OCI-LY1 (cell line): ENCODE measurements around the gene SLC25A18.

Experiments used
- H2AFZ ChIP-seq: fragments of 200-600 bp; sonication (generic), shearing (Covaris generic); 2 replicates; pipeline ENCODE4 v1.6.0; 2014; ENCODE audit warnings: antibody characterized with exemption, mild to moderate bottlenecking, low read length
- H3F3A ChIP-seq: fragments of 200-600 bp; sonication (generic), shearing (Covaris generic); 2 replicates; pipeline ENCODE4 v1.6.0; 2014; ENCODE audit warnings: mild to moderate bottlenecking, antibody characterized with exemption, low read length, moderate library complexity; ENCODE audit not compliant: insufficient read depth
- H3K27ac ChIP-seq: fragments of 200-600 bp; sonication (generic); 2 replicates; pipeline ENCODE4 v1.5.1; 2014; ENCODE audit warnings: low read length, mixed run types, mild to moderate bottlenecking, low read depth; ENCODE audit not compliant: poor library complexity, severe bottlenecking
- H3K27me3 ChIP-seq: fragments of 200-600 bp; sonication (generic); 2 replicates; pipeline ENCODE4 v1.6.0; 2014; ENCODE audit warnings: antibody characterized with exemption, mild to moderate bottlenecking, low read length, moderate library complexity; ENCODE audit not compliant: insufficient read depth
- H3K36me3 ChIP-seq: fragments of 200-600 bp; sonication (generic); 2 replicates; pipeline ENCODE4 v1.6.1; 2014; ENCODE audit warnings: mild to moderate bottlenecking, antibody characterized with exemption, low read length, moderate library complexity, mixed read lengths; ENCODE audit not compliant: insufficient read depth
- H3K4me1 ChIP-seq: fragments of 200-600 bp; sonication (generic); 2 replicates; pipeline ENCODE4 v1.5.1; 2014; ENCODE audit warnings: mild to moderate bottlenecking, low read length, moderate library complexity; ENCODE audit not compliant: insufficient read depth, severe bottlenecking
- H3K4me2 ChIP-seq: fragments of 200-600 bp; sonication (generic), shearing (Covaris generic); 2 replicates; pipeline ENCODE4 v1.6.1; 2014; ENCODE audit warnings: low read length
- H3K4me3 ChIP-seq: fragments of 200-600 bp; sonication (generic); 2 replicates; pipeline ENCODE4 v1.5.1; 2014; ENCODE audit warnings: low read length, low read depth, mild to moderate bottlenecking, mixed read lengths; ENCODE audit not compliant: poor library complexity, severe bottlenecking
- H3K79me2 ChIP-seq: fragments of 200-600 bp; shearing (Covaris generic); 2 replicates; pipeline ENCODE4 v1.6.1; 2016; ENCODE audit warnings: mixed run types, low read length, mixed read lengths; ENCODE audit not compliant: insufficient read depth
- H3K9ac ChIP-seq: fragments of 200-600 bp; sonication (generic), shearing (Covaris generic); 2 replicates; pipeline ENCODE4 v1.6.1; 2014; ENCODE audit warnings: mild to moderate bottlenecking, low read length, mixed read lengths
- H3K9me2 ChIP-seq: fragments of 200-600 bp; sonication (generic), shearing (Covaris generic); 2 replicates; pipeline ENCODE4 v1.6.1; 2014; ENCODE audit warnings: low read depth, mild to moderate bottlenecking, low read length, mixed read lengths
- H3K9me3 ChIP-seq: fragments of 200-600 bp; shearing (Covaris generic); 2 replicates; pipeline ENCODE4 v1.6.1; 2014; ENCODE audit warnings: low read length, mixed read lengths
- H4K20me1 ChIP-seq: fragments of 200-600 bp; sonication (generic), shearing (Covaris generic); 2 replicates; pipeline ENCODE4 v1.6.0; 2016; ENCODE audit warnings: mild to moderate bottlenecking, low read length; ENCODE audit not compliant: insufficient read depth
- CTCF ChIP-seq: fragments of 200-600 bp; sonication (generic), shearing (Covaris generic); IDR thresholded peaks from 2 replicates; pipeline ENCODE4 v1.5.1; 2017; ENCODE audit warnings: mild to moderate bottlenecking, antibody characterized with exemption, low read length, moderate library complexity, mixed read lengths
- EZH2 ChIP-seq: fragments of 200-600 bp; sonication (generic), shearing (Covaris generic); IDR thresholded peaks from 2 replicates; pipeline ENCODE4 v1.8.0; 2017; ENCODE audit warnings: borderline replicate concordance, mixed run types, mild to moderate bottlenecking, antibody characterized with exemption, low read length, moderate library complexity, mixed read lengths

The SLC25A18 gene

DNA sequence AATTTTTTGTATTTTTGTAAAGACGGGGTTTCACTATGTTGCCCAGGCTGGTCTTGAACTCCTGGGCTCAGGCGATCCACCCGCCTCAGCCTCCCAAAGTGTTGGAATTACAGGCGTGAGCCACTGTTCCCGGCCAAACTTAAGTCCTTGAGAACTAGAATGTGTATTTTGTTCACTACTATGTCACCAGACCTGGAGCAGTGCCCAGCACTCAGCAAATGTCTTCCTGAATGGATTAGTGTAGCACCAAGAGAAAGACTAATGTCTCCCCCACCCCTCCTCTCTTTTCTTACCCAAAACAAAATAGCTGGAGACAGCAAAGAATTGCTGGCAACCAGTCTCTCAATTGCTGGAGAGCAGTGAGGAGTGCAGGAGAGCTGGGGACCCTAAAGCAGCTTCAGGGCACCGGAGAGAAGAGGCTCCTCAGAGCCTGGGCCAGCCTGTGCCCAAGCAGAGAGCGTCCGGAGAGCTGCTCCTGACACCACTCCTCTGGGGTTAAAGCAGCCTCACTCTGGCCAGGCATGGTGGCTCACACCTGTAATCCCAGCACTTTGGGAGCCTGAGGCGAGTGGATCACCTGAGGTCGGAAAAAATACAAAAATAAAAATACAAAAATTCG, 14.9 kb downstream of the SLC25A18 start:
- Histone ChIP-seq H3K9ac (no peak overlapping the region), H3K27ac (no peak overlapping the region), H3K79me2 (no peaks in the 10 kb centered on the region), H3K9me3 (no peaks in the 10 kb centered on the region), H3F3A (no peaks in the 10 kb centered on the region), H3K9me2 (no peaks in the 10 kb centered on the region), H3K4me3 (no peak overlapping the region), H3K27me3 (no peaks in the 10 kb centered on the region), H2AFZ (no peak overlapping the region), H3K4me1 (no peaks in the 10 kb centered on the region), H3K4me2 (no peak overlapping the region), H3K36me3 (no peaks in the 10 kb centered on the region), H4K20me1 (no peaks in the 10 kb centered on the region)
- TF ChIP-seq EZH2 = no peak
- TF ChIP-seq CTCF = no peak

DNA sequence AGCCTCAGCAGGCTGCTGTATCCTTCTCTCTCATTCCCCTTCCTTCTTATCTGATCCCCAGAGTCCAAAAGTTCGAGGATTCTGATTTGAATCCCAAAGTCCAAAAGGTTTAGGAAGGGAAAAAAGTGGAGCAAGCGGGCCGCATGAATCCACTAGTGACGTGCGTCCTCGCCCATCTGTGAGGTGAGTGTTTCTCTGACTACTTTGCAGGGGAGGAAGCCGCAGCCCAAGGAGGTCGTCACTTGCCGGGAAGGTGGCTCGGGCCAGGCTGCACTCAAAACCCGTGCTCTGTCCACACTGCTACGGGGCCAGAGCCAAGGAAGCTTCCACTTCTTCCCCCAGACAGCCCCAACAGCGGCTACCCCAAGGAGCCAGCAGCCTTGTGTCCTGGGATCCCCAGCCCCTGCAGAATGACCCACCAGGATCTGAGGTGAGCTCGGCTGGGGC, 16.3 kb downstream of the SLC25A18 start:
- Histone ChIP-seq H3K27me3 (no peaks in the 10 kb centered on the region), H3K9me3 (no peaks in the 10 kb centered on the region), H3K27ac (no peak overlapping the region), H2AFZ (no peak overlapping the region), H3K9me2 (no peaks in the 10 kb centered on the region), H3F3A (no peaks in the 10 kb centered on the region), H4K20me1 (no peaks in the 10 kb centered on the region), H3K9ac (no peak overlapping the region), H3K36me3 (no peaks in the 10 kb centered on the region), H3K4me1 (no peaks in the 10 kb centered on the region), H3K79me2 (no peaks in the 10 kb centered on the region), H3K4me2 (no peak overlapping the region), H3K4me3 (no peak overlapping the region)
- TF ChIP-seq EZH2 = no peak
- no peak for TF ChIP-seq CTCF

DNA sequence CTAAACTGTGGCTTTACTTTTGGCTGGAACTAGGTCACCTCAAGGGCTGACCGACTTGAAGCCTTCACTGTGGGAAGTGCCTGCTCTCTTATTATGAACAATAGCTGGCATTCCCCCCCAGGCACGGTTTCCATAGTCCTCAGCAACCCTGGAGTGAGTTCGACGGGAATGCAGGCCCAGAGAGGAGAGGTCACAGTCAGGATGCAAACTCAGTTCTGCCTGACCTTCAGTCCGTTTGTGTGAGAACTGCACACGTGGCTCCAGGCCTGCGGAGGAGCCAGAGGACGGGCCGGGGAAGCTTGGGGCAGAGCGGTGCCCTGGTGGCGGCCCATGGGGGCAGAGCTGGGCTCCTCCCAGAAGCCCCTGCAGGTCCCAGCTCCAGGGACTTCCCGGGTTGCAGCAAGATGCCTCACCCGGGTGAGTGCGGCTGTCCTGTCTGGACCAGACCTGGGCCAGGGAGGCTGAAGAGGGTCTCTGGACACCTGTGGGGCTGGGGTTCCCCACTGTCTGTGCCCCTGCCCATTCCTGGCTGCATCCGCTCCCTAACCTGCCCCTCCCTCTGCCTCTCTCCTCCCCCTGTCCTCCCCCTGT, 17.2 kb downstream of the SLC25A18 start:
- Histone ChIP-seq H3K4me3 (no peak overlapping the region), H3K9me2 (no peaks in the 10 kb centered on the region), H3K36me3 (no peaks in the 10 kb centered on the region), H3K27ac (no peak overlapping the region), H2AFZ (no peak overlapping the region), H4K20me1 (no peaks in the 10 kb centered on the region), H3K27me3 (no peaks in the 10 kb centered on the region), H3K4me2 (no peak overlapping the region), H3K9me3 (no peaks in the 10 kb centered on the region), H3K4me1 (no peaks in the 10 kb centered on the region), H3F3A (no peaks in the 10 kb centered on the region), H3K9ac (no peak overlapping the region), H3K79me2 (no peaks in the 10 kb centered on the region)
- no peak for TF ChIP-seq CTCF
- TF ChIP-seq EZH2 = no peak
